IMR-90 (cell line): ENCODE measurements around the gene AP1S1. TPM values are rescaled to one million over a fixed set of nuclear protein-coding genes. Genes with fewer than 3 reads are reported as not detected.

Source experiments
- ATAC-seq: fragments of 200-7000 bp; cut with Tn5 transposase; 2 replicates; pipeline ENCODE4 v1.9.1; 2020; ENCODE audit warnings: low read depth, mild to moderate bottlenecking, moderate library complexity
- BruUV-seq: library from RNA; stranded (reverse); fragments of 400-500 nt; replicated peaks from 2 replicates; lab custom pipeline; 2021; lab: Mats Ljungman, UMichigan
- CTCF ChIA-PET: fragments of 300-600 bp; formaldehyde crosslinking; extraction: SDS; loops from one replicate; lab custom pipeline; 2021; ENCODE audit warnings: antibody characterized with exemption; lab: Yijun Ruan, JAX
- POLR2A ChIA-PET: fragments of 300-600 bp; sonication (Branson Sonifier 250); formaldehyde crosslinking; loops from one replicate; lab custom pipeline; 2022; ENCODE audit warnings: antibody characterized with exemption; ENCODE audit not compliant: unreplicated experiment; lab: Charles Lee
- DNase-seq: peaks from one replicate; pipeline ENCODE4 v3.0.0; 2013
- H2AFZ ChIP-seq: replicated peaks from 2 replicates; pipeline ENCODE3; 2013; ENCODE audit warnings: low read length, mild to moderate bottlenecking; ENCODE audit not compliant: poor library complexity
- H2AK5ac ChIP-seq: 2 replicates; pipeline ENCODE4 v1.6.1; 2013; ENCODE audit warnings: low read depth, low read length, inconsistent platforms
- H2AK9ac ChIP-seq: replicated peaks from 2 replicates; pipeline ENCODE3; 2013; ENCODE audit warnings: mild to moderate bottlenecking, low read depth, low read length, moderate library complexity; ENCODE audit not compliant: poor library complexity
- H2BK120ac ChIP-seq: 2 replicates; pipeline ENCODE4 v1.6.1; 2013; ENCODE audit warnings: low read depth, low read length, inconsistent platforms
- H2BK15ac ChIP-seq: 3 replicates; pipeline ENCODE4 v1.6.1; 2013; ENCODE audit warnings: low read depth, low read length, inconsistent platforms
- H2BK20ac ChIP-seq: 2 replicates; pipeline ENCODE4 v1.6.1; 2013; ENCODE audit warnings: low read depth, mild to moderate bottlenecking, inconsistent platforms, low read length, moderate library complexity
- H2BK5ac ChIP-seq: 2 replicates; pipeline ENCODE4 v1.6.1; 2013; ENCODE audit warnings: mild to moderate bottlenecking, low read depth, low read length, inconsistent platforms; ENCODE audit not compliant: poor library complexity, severe bottlenecking
- H3K14ac ChIP-seq: replicated peaks from 2 replicates; pipeline ENCODE4 v1.6.1; 2013; ENCODE audit warnings: low read depth, low read length, inconsistent platforms
- H3K18ac ChIP-seq: 2 replicates; pipeline ENCODE4 v1.6.1; 2013; ENCODE audit warnings: low read depth, low read length, control low read depth
- H3K23ac ChIP-seq: 2 replicates; pipeline ENCODE4 v1.6.1; 2013; ENCODE audit warnings: low read depth, low read length, inconsistent platforms
- H3K27ac ChIP-seq: 2 replicates; pipeline ENCODE4 v1.5.1; 2013; ENCODE audit warnings: mild to moderate bottlenecking, control low read depth, low read length; ENCODE audit not compliant: insufficient read depth
- H3K27me3 ChIP-seq: 2 replicates; pipeline ENCODE4 v1.6.1; 2013; ENCODE audit warnings: low read length; ENCODE audit not compliant: control insufficient read depth, insufficient read depth
- H3K36me3 ChIP-seq: 2 replicates; pipeline ENCODE4 v1.6.1; 2013; ENCODE audit warnings: low read length, mixed read lengths; ENCODE audit not compliant: control insufficient read depth, insufficient read depth
- H3K4ac ChIP-seq: 2 replicates; pipeline ENCODE4 v1.6.1; 2013; ENCODE audit warnings: low read depth, low read length, inconsistent platforms
- H3K4me1 ChIP-seq: 2 replicates; pipeline ENCODE4 v1.6.1; 2013; ENCODE audit warnings: low read length, mixed read lengths; ENCODE audit not compliant: control insufficient read depth, insufficient read depth
- H3K4me2 ChIP-seq: 2 replicates; pipeline ENCODE4 v1.6.1; 2013; ENCODE audit warnings: low read depth, mild to moderate bottlenecking, control low read depth, low read length, moderate library complexity
- H3K4me3 ChIP-seq: 2 replicates; pipeline ENCODE4 v1.5.1; 2013; ENCODE audit warnings: low read depth, mild to moderate bottlenecking, control low read depth, low read length, moderate library complexity; ENCODE audit not compliant: insufficient read depth
- H3K56ac ChIP-seq: 2 replicates; pipeline ENCODE4 v1.6.1; 2013; ENCODE audit warnings: low read length, inconsistent platforms; ENCODE audit not compliant: insufficient read depth; ENCODE audit errors: extremely low read depth
- H3K79me1 ChIP-seq, 2 experiments: 2 replicates each; pipeline ENCODE4 v1.6.1; 2013; ENCODE audit warnings: low read length in 2 of 2, inconsistent platforms in 1 of 2, low read depth in 1 of 2
- H3K9ac ChIP-seq: 2 replicates; pipeline ENCODE4 v1.6.1; 2013; ENCODE audit warnings: low read depth, low read length, control low read depth
- H3K9me1 ChIP-seq: 2 replicates; pipeline ENCODE4 v1.6.1; 2013; ENCODE audit warnings: low read length, inconsistent platforms; ENCODE audit not compliant: insufficient read depth
- H3K9me3 ChIP-seq: 2 replicates; pipeline ENCODE4 v1.6.1; 2013; ENCODE audit warnings: low read length; ENCODE audit not compliant: control insufficient read depth, insufficient read depth
- H4K20me1 ChIP-seq: 2 replicates; pipeline ENCODE4 v1.6.1; 2013; ENCODE audit warnings: low read length, inconsistent platforms; ENCODE audit not compliant: insufficient read depth
- H4K5ac ChIP-seq: 2 replicates; pipeline ENCODE4 v1.6.1; 2013; ENCODE audit warnings: mild to moderate bottlenecking, low read depth, low read length, control low read depth
- H4K8ac ChIP-seq, 2 experiments: 2 replicates each; pipeline ENCODE4 v1.6.1; 2013; ENCODE audit warnings: low read depth in 2 of 2, low read length in 2 of 2, control low read depth in 1 of 2, inconsistent platforms in 1 of 2
- H4K91ac ChIP-seq: 2 replicates; pipeline ENCODE4 v1.6.1; 2013; ENCODE audit warnings: low read depth, low read length, inconsistent platforms; ENCODE audit not compliant: insufficient read depth
- CHD1 ChIP-seq: IDR thresholded peaks from 2 replicates; pipeline ENCODE4 v1.6.1; 2012; ENCODE audit warnings: low read depth, low read length, improper control_type of control experiment
- CTCF ChIP-seq: conservative IDR thresholded peaks from 2 replicates; pipeline ENCODE4 v1.5.1; 2012; ENCODE audit warnings: mild to moderate bottlenecking, low read depth, low read length, improper control_type of control experiment
- FOS ChIP-seq: fragments of 150-350 bp; IDR thresholded peaks from 2 replicates; pipeline ENCODE4 v1.6.1; 2016; ENCODE audit warnings: low read depth, low read length
- MAFK ChIP-seq: IDR thresholded peaks from 2 replicates; pipeline ENCODE4 v1.6.1; 2012; ENCODE audit warnings: low read depth, low read length, improper control_type of control experiment
- MAZ ChIP-seq: IDR thresholded peaks from 2 replicates; pipeline ENCODE4 v1.6.1; 2012; ENCODE audit warnings: low read depth, mild to moderate bottlenecking, low read length, improper control_type of control experiment, moderate library complexity, borderline replicate concordance
- NFE2L2 ChIP-seq: fragments of 150-350 bp; IDR thresholded peaks from 2 replicates; pipeline ENCODE4 v1.6.1; 2016; ENCODE audit warnings: low read depth, mild to moderate bottlenecking, low read length
- POLR2A ChIP-seq: IDR thresholded peaks from 2 replicates; pipeline ENCODE4 v1.6.1; 2012; ENCODE audit warnings: mild to moderate bottlenecking, low read depth, low read length
- RAD21 ChIP-seq: IDR thresholded peaks from 2 replicates; pipeline ENCODE4 v1.6.1; 2012; ENCODE audit warnings: low read length, improper control_type of control experiment
- RCOR1 ChIP-seq: IDR thresholded peaks from 2 replicates; pipeline ENCODE4 v1.6.1; 2012; ENCODE audit warnings: mild to moderate bottlenecking, low read length, improper control_type of control experiment; ENCODE audit not compliant: insufficient replicate concordance
- RFX5 ChIP-seq: IDR thresholded peaks from 2 replicates; pipeline ENCODE4 v1.8.0; 2012; ENCODE audit warnings: low read depth, mild to moderate bottlenecking, low read length, moderate library complexity
- SMC3 ChIP-seq: fragments of 150-350 bp; IDR thresholded peaks from 2 replicates; pipeline ENCODE4 v1.6.1; 2016; ENCODE audit warnings: low read depth, mild to moderate bottlenecking, antibody characterized with exemption, low read length, moderate library complexity
- USF2 ChIP-seq: fragments of 150-350 bp; IDR thresholded peaks from 2 replicates; pipeline ENCODE4 v1.6.1; 2017; ENCODE audit warnings: mild to moderate bottlenecking, antibody characterized with exemption, low read length, low read depth
- WGBS, 2 experiments: methylation state at CpG; one replicate each; pipeline versions ENCODE4 v1.1.5 to v1.1.7; 2013; ENCODE audit warnings: missing lambda C conversion rate in 2 of 2; ENCODE audit not compliant: insufficient read length in 1 of 2; ENCODE audit errors: extremely low coverage in 2 of 2; 5-methylcytosine and 5-hydroxymethylcytosine counted together
- dilution Hi-C: fragments of 300-500 bp; cut with HindIII; formaldehyde crosslinking; loops from one replicate; pipeline ENCODE4 v1.14.3; 2018; ENCODE audit warnings: low sequenced_read_pairs; ENCODE audit not compliant: unreplicated experiment
- in situ Hi-C: fragments of 300-500 bp; cut with MboI; formaldehyde crosslinking; loops from 3 replicates; pipeline ENCODE4 v1.14.3; 2019; ENCODE audit warnings: low sequenced_read_pairs, inconsistent platforms, mixed read lengths
- intact Hi-C: fragments of 100-400 bp; cut with micrococcal nuclease; formaldehyde crosslinking; loops from 2 replicates; pipeline ENCODE4 v1.10.0; 2022
- polyA plus RNA-seq, 3 experiments: library from polyadenylated mRNA; depleted of rRNA; stranded (reverse); fragments of >200 nt; gene quantifications; 2 replicates each; pipeline ENCODE4 v1.2.3, GENCODE V29; 2012; ENCODE audit warnings: low replicate concordance in 1 of 3
- total RNA-seq: library from RNA; depleted of rRNA; stranded (reverse); fragments of >200 nt; gene quantifications from 2 replicates; pipeline ENCODE4 v1.2.3, GENCODE V29; 2012
- TF ChIP-seq, protein P1 (sequence below): fragments of 150-350 bp; IDR thresholded peaks from 2 replicates; pipeline ENCODE4 v1.6.1; 2016; ENCODE audit warnings: low read depth, mild to moderate bottlenecking, low read length, moderate library complexity, borderline replicate concordance

AP1S1 gene
- total and polyA plus RNA-seq, 2 of the 4 experiments (the other 2 are of a cell fraction) = 187 to 295 TPM

DNA sequence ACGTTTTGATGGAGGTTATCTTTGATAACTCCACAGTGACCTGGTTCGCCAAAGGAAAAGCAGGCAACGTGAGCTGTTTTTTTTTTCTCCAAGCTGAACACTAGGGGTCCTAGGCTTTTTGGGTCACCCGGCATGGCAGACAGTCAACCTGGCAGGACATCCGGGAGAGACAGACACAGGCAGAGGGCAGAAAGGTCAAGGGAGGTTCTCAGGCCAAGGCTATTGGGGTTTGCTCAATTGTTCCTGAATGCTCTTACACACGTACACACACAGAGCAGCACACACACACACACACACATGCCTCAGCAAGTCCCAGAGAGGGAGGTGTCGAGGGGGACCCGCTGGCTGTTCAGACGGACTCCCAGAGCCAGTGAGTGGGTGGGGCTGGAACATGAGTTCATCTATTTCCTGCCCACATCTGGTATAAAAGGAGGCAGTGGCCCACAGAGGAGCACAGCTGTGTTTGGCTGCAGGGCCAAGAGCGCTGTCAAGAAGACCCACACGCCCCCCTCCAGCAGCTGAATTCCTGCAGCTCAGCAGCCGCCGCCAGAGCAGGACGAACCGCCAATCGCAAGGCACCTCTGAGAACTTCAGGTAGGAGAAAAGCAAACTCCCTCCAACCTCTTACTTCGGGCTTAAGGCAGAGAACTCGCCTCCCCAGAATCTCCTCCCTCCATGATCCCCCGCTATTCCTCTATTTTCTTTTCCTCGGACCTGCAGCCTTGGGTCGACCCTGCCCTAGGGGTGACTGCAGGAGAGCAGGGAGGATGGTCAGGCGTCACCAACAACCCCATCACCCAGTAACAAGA lies 27.4 kb upstream of the AP1S1 start, which contains the start of gene SERPINE1:
TSS of gene SERPINE1 (plus strand) at position 454 of the 809 bp plus-strand sequence. CDS start 1,290 bp downstream, outside the sequence.
- Histone ChIP-seq H3K9me3 (no peaks in the 10 kb centered on the region), H3K9ac (peak within 1 kb of the TSS; percentile 82), H2BK5ac (peak within 1 kb of the TSS; percentile 97), H3K14ac (peak within 1 kb of the TSS; percentile 91), H3K23ac (peak within 1 kb of the TSS; percentile 96), H3K56ac (peak within 1 kb of the TSS; percentile 95), H3K36me3 (peaks cover 20% of the 10 kb centered on the region), H3K4ac (peak within 1 kb of the TSS; percentile 98), H2AFZ (peak within 1 kb of the TSS; percentile 93), H2AK9ac (peak within 1 kb of the TSS; percentile 99), H2BK15ac (peak within 1 kb of the TSS; percentile 88; the same call in 2 of the 3 replicates), H2BK20ac (peak within 1 kb of the TSS; percentile 97), H2BK120ac (peak within 1 kb of the TSS; percentile 98), H2AK5ac (peak within 1 kb of the TSS; percentile 99), H3K4me2 (peak within 1 kb of the TSS; percentile 72), H4K20me1 (peaks cover 41% of the 10 kb centered on the region), H4K5ac (peak within 1 kb of the TSS; percentile 64), H3K27ac (peak within 1 kb of the TSS; percentile 89), H4K91ac (peak within 1 kb of the TSS; percentile 90), H4K8ac (peak within 1 kb of the TSS; percentile 14 to 96), H3K27me3 (no peaks in the 10 kb centered on the region), H3K4me3 (peak within 1 kb of the TSS; percentile 56), H3K4me1 (peaks cover 27% of the 10 kb centered on the region), H3K9me1 (peaks cover 16% of the 10 kb centered on the region), H3K18ac (peak within 1 kb of the TSS; percentile 70), H3K79me1 (peaks cover 10 to 64% of the 10 kb centered on the region in 2 experiments; a peak in 3 of 4 replicates)
- intact Hi-C loops = loop anchor here (1.0 kb wide), 1 partner anchor 27 kb away; no protein-coding TSS in a partner anchor
- in situ Hi-C loops = no loop called here
- CTCF ChIA-PET = interaction anchor here (0.8 to 1.1 kb wide), 3 partner anchors 17 to 27 kb away, joined by 3 read pairs; no protein-coding TSS in a partner anchor
- TSS peak; percentile 88 for BruUV-seq
- dilution Hi-C loops = no loop called here
- ATAC-seq = peak; percentile 58
- peak; percentile 100 for DNase-seq
- WGBS, 2 experiments = 19% methylated on average over 3 of the region's 22 CpGs; no CpG with 5 or more reads in 1 of the 2 experiments
- POLR2A ChIA-PET = interaction anchor here (0.6 kb wide), 1 partner anchor 91 kb away, joined by 3 read pairs; the partner anchor contains the start of genes PLOD3 and ZNHIT1
- no peak for TF ChIP-seq RCOR1
- TF ChIP-seq MAFK = no peak
- peak; percentile 5; the same call in 1 of the 2 replicates for TF ChIP-seq SMC3
- TF ChIP-seq, protein P1, sequence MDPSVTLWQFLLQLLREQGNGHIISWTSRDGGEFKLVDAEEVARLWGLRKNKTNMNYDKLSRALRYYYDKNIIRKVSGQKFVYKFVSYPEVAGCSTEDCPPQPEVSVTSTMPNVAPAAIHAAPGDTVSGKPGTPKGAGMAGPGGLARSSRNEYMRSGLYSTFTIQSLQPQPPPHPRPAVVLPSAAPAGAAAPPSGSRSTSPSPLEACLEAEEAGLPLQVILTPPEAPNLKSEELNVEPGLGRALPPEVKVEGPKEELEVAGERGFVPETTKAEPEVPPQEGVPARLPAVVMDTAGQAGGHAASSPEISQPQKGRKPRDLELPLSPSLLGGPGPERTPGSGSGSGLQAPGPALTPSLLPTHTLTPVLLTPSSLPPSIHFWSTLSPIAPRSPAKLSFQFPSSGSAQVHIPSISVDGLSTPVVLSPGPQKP = no peak
- TF ChIP-seq CTCF = peak; percentile 22; the same call in 1 of the 2 replicates
- TF ChIP-seq FOS = no peak; the same call in 1 of the 2 replicates
- TF ChIP-seq NFE2L2 = peak; percentile 58; the same call in 1 of the 2 replicates
- peak; percentile 25; the same call in 1 of the 2 replicates for TF ChIP-seq USF2
- peak; percentile 88 for TF ChIP-seq MAZ
- TF ChIP-seq RFX5 = no peak
- peak; percentile 33; the same call in 1 of the 2 replicates for TF ChIP-seq RAD21
- peak; percentile 99 for TF ChIP-seq POLR2A
- peak; percentile 99 for TF ChIP-seq CHD1
